Upper lobe of right lung (tissue), 1 donor: ENCODE data around the gene SCUBE2. TPM values are rescaled to one million over a fixed set of nuclear protein-coding genes. Genes with fewer than 3 reads are reported as not detected.

Source experiments
- ATAC-seq: fragments of 200-7000 bp; cut with Tn5 transposase; one replicate; pipeline ENCODE4 v1.9.1; 2020; ENCODE audit warnings: mild to moderate bottlenecking, moderate library complexity
- DNase-seq: peaks from one replicate; pipeline ENCODE4 v3.0.0-alpha.2; 2020
- H3K27ac ChIP-seq: fragments of 200-600 bp; one replicate; pipeline ENCODE4 v1.8.0; 2022
- H3K27me3 ChIP-seq: fragments of 200-600 bp; one replicate; pipeline ENCODE4 v1.8.0; 2022; ENCODE audit warnings: mild to moderate bottlenecking
- H3K36me3 ChIP-seq: fragments of 200-600 bp; one replicate; pipeline ENCODE4 v1.8.0; 2022
- H3K4me1 ChIP-seq: fragments of 200-600 bp; one replicate; pipeline ENCODE4 v1.8.0; 2022
- H3K4me3 ChIP-seq: fragments of 200-600 bp; one replicate; pipeline ENCODE4 v1.8.0; 2022; ENCODE audit warnings: mild to moderate bottlenecking
- H3K9me3 ChIP-seq: fragments of 200-600 bp; one replicate; pipeline ENCODE4 v1.8.0; 2022
- CTCF ChIP-seq: fragments of 200-600 bp; IDR thresholded peaks from one replicate; pipeline ENCODE4 v1.8.0; 2022; ENCODE audit warnings: antibody characterized with exemption
- intact Hi-C: fragments of 100-400 bp; cut with DNase I; formaldehyde crosslinking; loops from one replicate; pipeline ENCODE4 v1.11.0; 2022
- total RNA-seq: library from RNA; stranded (reverse); fragmentation: NEBNext Ultra II Directional; extraction: Animal tissue kit (Norgen Biotek cat#: 25700); gene quantifications from one replicate; pipeline ENCODE4 v1.2.1, GENCODE V29; 2021
- donor health status: DM: no; HTN: yes; CAD: no; lungs with severe emphysema.

The SCUBE2 gene
- total RNA-seq, 1 donor from 2014 or later, result 9.9 TPM

GRCh38 chr11:9126636-9127035 is 35.2 kb upstream of the SCUBE2 start:
- no peaks in the 10 kb centered on the region for H3K36me3 ChIP-seq
- H3K4me1 ChIP-seq, result no peaks in the 10 kb centered on the region
- ATAC-seq, result no peak

GRCh38 chr11:9125185-9125886 is 33.9 kb upstream of the SCUBE2 start:
- H3K4me1 ChIP-seq, result no peaks in the 10 kb centered on the region
- ATAC-seq (no peak), DNase-seq (no peak)
- intact Hi-C loops, result no loop called here
- no peaks in the 10 kb centered on the region for H3K9me3 ChIP-seq
- no peak overlapping the region for H3K4me3 ChIP-seq
- H3K27ac ChIP-seq, result no peak overlapping the region
- no peak for TF ChIP-seq CTCF
- H3K36me3 ChIP-seq, result no peaks in the 10 kb centered on the region
- H3K27me3 ChIP-seq, result no peaks in the 10 kb centered on the region

More at GRCh38 chr11:9126636-9127035, 35.2 kb upstream of the SCUBE2 start:
- TF ChIP-seq CTCF, result no peak
- Histone ChIP-seq H3K27ac (no peak overlapping the region), H3K27me3 (no peaks in the 10 kb centered on the region), H3K4me3 (no peak overlapping the region), H3K9me3 (no peaks in the 10 kb centered on the region)
- no peak for DNase-seq
- intact Hi-C loops, result no loop called here

- Histone ChIP-seq H3K4me1 (no peaks in the 10 kb centered on the region), H3K27me3 (no peaks in the 10 kb centered on the region), H3K27ac (no peak overlapping the region), H3K9me3 (no peaks in the 10 kb centered on the region), H3K4me3 (no peak overlapping the region), H3K36me3 (no peaks in the 10 kb centered on the region)
- DNase-seq (no peak), ATAC-seq (no peak)
- no peak for TF ChIP-seq CTCF
- intact Hi-C loops, result no loop called here
Observed at GRCh38 chr11:9123595-9124304, 32.4 kb upstream of the SCUBE2 start.

- no peak for DNase-seq
- Histone ChIP-seq H3K27ac (no peak overlapping the region), H3K36me3 (no peaks in the 10 kb centered on the region), H3K27me3 (no peaks in the 10 kb centered on the region), H3K4me3 (no peak overlapping the region), H3K9me3 (no peaks in the 10 kb centered on the region), H3K4me1 (no peaks in the 10 kb centered on the region)
- ATAC-seq, result no peak
- intact Hi-C loops, result no loop called here
- no peak for TF ChIP-seq CTCF
Observed at GRCh38 chr11:9121469-9121796, 30.0 kb upstream of the SCUBE2 start.

GRCh38 chr11:9120664-9121468 is 29.5 kb upstream of the SCUBE2 start:
- Histone ChIP-seq H3K9me3 (no peaks in the 10 kb centered on the region), H3K4me3 (no peak overlapping the region), H3K36me3 (no peaks in the 10 kb centered on the region), H3K27ac (no peak overlapping the region), H3K4me1 (no peaks in the 10 kb centered on the region), H3K27me3 (no peaks in the 10 kb centered on the region)
- ATAC-seq, result no peak
- no peak for DNase-seq
- TF ChIP-seq CTCF, result no peak
- intact Hi-C loops, result no loop called here
